SU-DHL-6 (cell line): Measurements from ENCODE around the gene OTUD4.
A peak's percentile ranks its signal among the peaks of the same experiment; 100 is the strongest.

ENCODE experiments used
- H2AFZ ChIP-seq: fragments of 200-600 bp; sonication (generic); 2 replicates; pipeline ENCODE4 v1.6.1; 2014; ENCODE audit warnings: low read depth, mild to moderate bottlenecking, moderate library complexity, mixed read lengths, antibody characterized with exemption, low read length; ENCODE audit not compliant: severe bottlenecking
- H3F3A ChIP-seq: fragments of 200-600 bp; shearing (Covaris generic); 2 replicates; pipeline ENCODE4 v1.6.0; 2016; ENCODE audit warnings: antibody characterized with exemption, mild to moderate bottlenecking; ENCODE audit not compliant: insufficient read depth
- H3K27ac ChIP-seq: fragments of 200-600 bp; sonication (generic); 2 replicates; pipeline ENCODE4 v1.5.1; 2016; ENCODE audit warnings: low read depth, mild to moderate bottlenecking, low read length, moderate library complexity, mixed read lengths
- H3K27me3 ChIP-seq: fragments of 200-600 bp; sonication (generic), shearing (Covaris generic); 2 replicates; pipeline ENCODE4 v1.6.0; 2014; ENCODE audit warnings: mild to moderate bottlenecking, low read length
- H3K36me3 ChIP-seq: fragments of 200-600 bp; sonication (generic); 2 replicates; pipeline ENCODE4 v1.6.1; 2014; ENCODE audit warnings: mild to moderate bottlenecking, low read length, mixed read lengths
- H3K4me2 ChIP-seq: fragments of 300-600, 200-600 bp; shearing (Covaris generic), sonication (generic); 2 replicates; pipeline ENCODE4 v1.6.0; 2014; ENCODE audit warnings: low read length, low read depth, mild to moderate bottlenecking; ENCODE audit not compliant: poor library complexity, severe bottlenecking
- H3K4me3 ChIP-seq: fragments of 200-600 bp; sonication (generic); 2 replicates; pipeline ENCODE4 v1.5.1; 2014; ENCODE audit warnings: antibody characterized with exemption, low read length, mild to moderate bottlenecking, mixed read lengths; ENCODE audit not compliant: insufficient read depth, poor library complexity, severe bottlenecking
- H3K79me2 ChIP-seq: fragments of 200-600 bp; sonication (generic); 2 replicates; pipeline ENCODE4 v1.6.1; 2014; ENCODE audit warnings: mild to moderate bottlenecking, low read length, moderate library complexity; ENCODE audit not compliant: insufficient read depth
- H3K9ac ChIP-seq: fragments of 200-600 bp; sonication (generic); 2 replicates; pipeline ENCODE4 v1.7.0; 2014; ENCODE audit warnings: mild to moderate bottlenecking, low read length
- H3K9me2 ChIP-seq: fragments of 200-600 bp; sonication (generic); replicated peaks from 2 replicates; pipeline ENCODE4 v1.6.1; 2014; ENCODE audit warnings: low read length; ENCODE audit not compliant: insufficient read depth
- H3K9me3 ChIP-seq: fragments of 200-600 bp; sonication (generic); 2 replicates; pipeline ENCODE4 v1.6.1; 2014; ENCODE audit warnings: low read length, mixed read lengths; ENCODE audit not compliant: insufficient read depth
- H4K20me1 ChIP-seq: fragments of 200-600 bp; sonication (generic); 2 replicates; pipeline ENCODE4 v1.6.1; 2014; ENCODE audit warnings: low read depth, mild to moderate bottlenecking, antibody characterized with exemption, low read length, moderate library complexity, mixed read lengths
- CTCF ChIP-seq: fragments of 200-600 bp; sonication (generic); IDR thresholded peaks from one replicate; pipeline ENCODE4 v1.5.1; 2017; ENCODE audit warnings: antibody characterized with exemption, mild to moderate bottlenecking, low read length, moderate library complexity; ENCODE audit not compliant: insufficient read depth, poor library complexity, severe bottlenecking
- EZH2phosphoT487 ChIP-seq: fragments of 200-600 bp; sonication (generic), shearing (Covaris generic); conservative IDR thresholded peaks from 2 replicates; pipeline ENCODE4 v1.6.1; 2018; ENCODE audit warnings: mild to moderate bottlenecking, antibody characterized with exemption, low read length, moderate library complexity, mixed read lengths

The OTUD4 gene

GRCh38 chr4:145177906-145178538 is 2.4 kb downstream of the OTUD4 start:
- TF ChIP-seq CTCF (no peak), EZH2phosphoT487 (no peak)
- Histone ChIP-seq H3K79me2 (peaks cover 65% of the 10 kb centered on the region), H2AFZ (no peak overlapping the region), H3K4me2 (peak overlapping the region; percentile 75), H3K9me3 (no peaks in the 10 kb centered on the region), H3F3A (peaks cover 9% of the 10 kb centered on the region), H3K4me3 (peak overlapping the region; percentile 88), H4K20me1 (no peaks in the 10 kb centered on the region), H3K9ac (peak overlapping the region; percentile 82), H3K36me3 (0 out of 2 replicates have a peak, but pooled peaks cover 6% of the 10 kb centered on the region), H3K27ac (peak overlapping the region; percentile 91), H3K27me3 (no peaks in the 10 kb centered on the region), H3K9me2 (no peaks in the 10 kb centered on the region)

- no peaks in the 10 kb centered on the region for H3K9me2 ChIP-seq
- H3K9ac ChIP-seq, result peak overlapping the region; percentile 82
- no peaks in the 10 kb centered on the region for H4K20me1 ChIP-seq
- peak overlapping the region; percentile 88 for H3K4me3 ChIP-seq
- H3K27ac ChIP-seq, result peak overlapping the region; percentile 91
- peak overlapping the region; percentile 75 for H3K4me2 ChIP-seq
- H3K36me3 ChIP-seq, result 0 out of 2 replicates have a peak, but pooled peaks cover 10% of the 10 kb centered on the region
- H2AFZ ChIP-seq, result no peak overlapping the region
- H3F3A ChIP-seq, result peaks cover 9% of the 10 kb centered on the region
- H3K9me3 ChIP-seq, result no peaks in the 10 kb centered on the region
- peaks cover 70% of the 10 kb centered on the region for H3K79me2 ChIP-seq
- H3K27me3 ChIP-seq, result no peaks in the 10 kb centered on the region
- no peak for TF ChIP-seq CTCF
- TF ChIP-seq EZH2phosphoT487, result no peak
These were observed 2.9 kb downstream of the OTUD4 start for GRCh38 chr4:145177511-145177905.

GRCh38 chr4:145176641-145177432 is 3.6 kb downstream of the OTUD4 start:
- no peaks in the 10 kb centered on the region for H3K9me2 ChIP-seq
- H3K27me3 ChIP-seq, result no peaks in the 10 kb centered on the region
- H3K9me3 ChIP-seq, result no peaks in the 10 kb centered on the region
- H3K4me2 ChIP-seq, result peak overlapping the region; percentile 75
- no peak overlapping the region for H2AFZ ChIP-seq
- H3K27ac ChIP-seq, result peak overlapping the region; percentile 16; the same call in 1 of the 2 replicates
- H3K9ac ChIP-seq, result peak overlapping the region; percentile 82
- 0 out of 2 replicates have a peak, but pooled peaks cover 15% of the 10 kb centered on the region for H3K36me3 ChIP-seq
- H3K79me2 ChIP-seq, result peaks cover 77% of the 10 kb centered on the region
- H3F3A ChIP-seq, result peaks cover 5% of the 10 kb centered on the region
- H4K20me1 ChIP-seq, result no peaks in the 10 kb centered on the region
- peak overlapping the region; percentile 88 for H3K4me3 ChIP-seq
- TF ChIP-seq EZH2phosphoT487 (no peak), CTCF (no peak)
